Transverse colon (tissue), 3 donors: ENCODE measurements around the gene STMND1.

ENCODE experiments used
- EP300 ChIP-seq: sonication (generic); formaldehyde crosslinking; IDR thresholded peaks from one replicate; pipeline ENCODE4 v1.6.1; 2017; ENCODE audit warnings: antibody characterized with exemption, low read depth
- POLR2A ChIP-seq: fragments of 450-650 bp; IDR thresholded peaks from one replicate; pipeline ENCODE4 v1.6.1; 2016; ENCODE audit warnings: antibody characterized with exemption, mild to moderate bottlenecking, moderate library complexity
- TF ChIP-seq, protein P1 (sequence below), 5 experiments: fragments of 200-600 bp in 3 of 5; fragments of 450-650 bp in 2 of 5; sonication (generic) in 3 of 5; IDR thresholded peaks; 1 replicate in 2 of 5; 2 replicates in 3 of 5; pipeline ENCODE4 v1.5.1; 2016 to 2017; ENCODE audit warnings: antibody characterized with exemption in 5 of 5, inconsistent platforms in 3 of 5, mild to moderate bottlenecking in 2 of 5, moderate library complexity in 1 of 5

DNA sequence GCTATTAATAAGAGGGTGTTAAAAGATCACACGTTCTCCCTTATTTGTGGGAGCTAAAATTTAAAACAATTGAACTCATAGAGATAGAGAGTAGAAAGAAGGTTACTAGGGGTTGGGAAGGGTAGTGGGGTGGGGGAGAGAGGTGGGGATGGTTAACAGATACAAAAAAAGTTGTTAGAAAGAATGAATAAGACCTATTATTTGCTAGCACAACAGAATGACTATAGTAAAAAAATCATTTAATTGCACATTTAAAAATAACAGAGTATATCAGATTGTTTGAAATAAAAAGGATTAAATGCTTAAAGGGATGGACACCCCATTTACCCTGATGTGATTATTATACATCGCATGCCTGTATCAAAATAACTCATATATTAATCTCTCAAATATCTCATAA, 43.3 kb upstream of the STMND1 start:
- TF ChIP-seq, protein P1, sequence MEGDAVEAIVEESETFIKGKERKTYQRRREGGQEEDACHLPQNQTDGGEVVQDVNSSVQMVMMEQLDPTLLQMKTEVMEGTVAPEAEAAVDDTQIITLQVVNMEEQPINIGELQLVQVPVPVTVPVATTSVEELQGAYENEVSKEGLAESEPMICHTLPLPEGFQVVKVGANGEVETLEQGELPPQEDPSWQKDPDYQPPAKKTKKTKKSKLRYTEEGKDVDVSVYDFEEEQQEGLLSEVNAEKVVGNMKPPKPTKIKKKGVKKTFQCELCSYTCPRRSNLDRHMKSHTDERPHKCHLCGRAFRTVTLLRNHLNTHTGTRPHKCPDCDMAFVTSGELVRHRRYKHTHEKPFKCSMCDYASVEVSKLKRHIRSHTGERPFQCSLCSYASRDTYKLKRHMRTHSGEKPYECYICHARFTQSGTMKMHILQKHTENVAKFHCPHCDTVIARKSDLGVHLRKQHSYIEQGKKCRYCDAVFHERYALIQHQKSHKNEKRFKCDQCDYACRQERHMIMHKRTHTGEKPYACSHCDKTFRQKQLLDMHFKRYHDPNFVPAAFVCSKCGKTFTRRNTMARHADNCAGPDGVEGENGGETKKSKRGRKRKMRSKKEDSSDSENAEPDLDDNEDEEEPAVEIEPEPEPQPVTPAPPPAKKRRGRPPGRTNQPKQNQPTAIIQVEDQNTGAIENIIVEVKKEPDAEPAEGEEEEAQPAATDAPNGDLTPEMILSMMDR (IDR thresholded peaks at IDR 0.05): no peak
- no peak for TF ChIP-seq EP300
- no peak for TF ChIP-seq POLR2A
